Uterus (tissue), 2 donors: ENCODE results near the gene SCAPER.

Experiments used
- POLR2A ChIP-seq, 2 donors: fragments of 450-650 bp; IDR thresholded peaks; one replicate each; pipeline ENCODE4 v1.6.1; 2016; ENCODE audit warnings: antibody characterized with exemption in 2 of 2, mild to moderate bottlenecking in 1 of 2, moderate library complexity in 1 of 2
- TF ChIP-seq, protein P1 (sequence below), 4 experiments: fragments of 200-600 bp in 2 of 4; fragments of 450-650 bp in 2 of 4; sonication (generic) in 2 of 4; IDR thresholded peaks; one replicate each; pipeline ENCODE4 v1.5.1; 2016 to 2019; ENCODE audit warnings: antibody characterized with exemption in 4 of 4, mild to moderate bottlenecking in 2 of 4, moderate library complexity in 1 of 4

DNA sequence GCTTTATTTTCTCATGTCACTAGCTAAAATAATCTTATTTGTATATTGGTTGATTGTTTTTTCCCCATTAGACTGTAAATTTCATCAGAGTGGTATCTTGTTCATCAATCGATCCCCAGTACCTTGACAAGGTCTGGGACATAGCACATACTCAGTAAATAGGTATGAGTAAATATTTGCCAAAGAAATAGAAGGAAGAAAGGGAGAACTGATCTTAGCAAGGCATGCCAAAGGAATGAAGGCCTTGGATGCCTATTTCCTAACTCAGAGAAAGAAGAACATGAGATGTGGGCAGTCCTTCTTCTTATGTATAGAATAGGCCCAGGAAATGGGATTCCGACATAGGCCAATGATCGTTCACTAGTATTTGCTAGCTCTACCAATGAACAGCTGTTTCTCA is 513.8 kb downstream of the SCAPER start:
- no peak for TF ChIP-seq POLR2A (IDR thresholded peaks at IDR 0.05)
- TF ChIP-seq, protein P1, sequence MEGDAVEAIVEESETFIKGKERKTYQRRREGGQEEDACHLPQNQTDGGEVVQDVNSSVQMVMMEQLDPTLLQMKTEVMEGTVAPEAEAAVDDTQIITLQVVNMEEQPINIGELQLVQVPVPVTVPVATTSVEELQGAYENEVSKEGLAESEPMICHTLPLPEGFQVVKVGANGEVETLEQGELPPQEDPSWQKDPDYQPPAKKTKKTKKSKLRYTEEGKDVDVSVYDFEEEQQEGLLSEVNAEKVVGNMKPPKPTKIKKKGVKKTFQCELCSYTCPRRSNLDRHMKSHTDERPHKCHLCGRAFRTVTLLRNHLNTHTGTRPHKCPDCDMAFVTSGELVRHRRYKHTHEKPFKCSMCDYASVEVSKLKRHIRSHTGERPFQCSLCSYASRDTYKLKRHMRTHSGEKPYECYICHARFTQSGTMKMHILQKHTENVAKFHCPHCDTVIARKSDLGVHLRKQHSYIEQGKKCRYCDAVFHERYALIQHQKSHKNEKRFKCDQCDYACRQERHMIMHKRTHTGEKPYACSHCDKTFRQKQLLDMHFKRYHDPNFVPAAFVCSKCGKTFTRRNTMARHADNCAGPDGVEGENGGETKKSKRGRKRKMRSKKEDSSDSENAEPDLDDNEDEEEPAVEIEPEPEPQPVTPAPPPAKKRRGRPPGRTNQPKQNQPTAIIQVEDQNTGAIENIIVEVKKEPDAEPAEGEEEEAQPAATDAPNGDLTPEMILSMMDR (IDR thresholded peaks at IDR 0.05) = no peak
